BE2C (cell line): ENCODE results near the gene ZFP36.
A peak's percentile ranks its signal among the peaks of the same experiment; 100 is the strongest.
"Not testable (repeated sequence)": the region's sequence is repeated elsewhere in the genome, so short reads cannot be mapped to it uniquely, and the experiment has no call there.

Experiments used
- DNase-seq: peaks from one replicate; pipeline ENCODE4 v3.0.0-alpha.2; 2020
- H3K27me3 ChIP-seq: fragments of 250-450 bp; sonication (Bioruptor Pico); 2 replicates; pipeline ENCODE4 v1.5.1; 2020; ENCODE audit warnings: mild to moderate bottlenecking
- H3K36me3 ChIP-seq: fragments of 250-450 bp; sonication (Bioruptor Pico); 2 replicates; pipeline ENCODE4 v1.5.1; 2020; ENCODE audit warnings: mild to moderate bottlenecking
- H3K4me1 ChIP-seq: fragments of 250-450 bp; sonication (Bioruptor Pico); 2 replicates; pipeline ENCODE4 v1.5.1; 2020
- H3K4me3 ChIP-seq: 2 replicates; pipeline ENCODE4 v1.5.1; 2011; ENCODE audit warnings: low read depth, low read length
- H3K9me3 ChIP-seq: fragments of 250-450 bp; sonication (Bioruptor Pico); 2 replicates; pipeline ENCODE4 v1.5.1; 2020
- TF ChIP-seq, protein P1 (sequence below): IDR thresholded peaks from 2 replicates; pipeline ENCODE4 v1.5.1; 2012; ENCODE audit warnings: mild to moderate bottlenecking, low read depth, low read length

The ZFP36 gene

DNA sequence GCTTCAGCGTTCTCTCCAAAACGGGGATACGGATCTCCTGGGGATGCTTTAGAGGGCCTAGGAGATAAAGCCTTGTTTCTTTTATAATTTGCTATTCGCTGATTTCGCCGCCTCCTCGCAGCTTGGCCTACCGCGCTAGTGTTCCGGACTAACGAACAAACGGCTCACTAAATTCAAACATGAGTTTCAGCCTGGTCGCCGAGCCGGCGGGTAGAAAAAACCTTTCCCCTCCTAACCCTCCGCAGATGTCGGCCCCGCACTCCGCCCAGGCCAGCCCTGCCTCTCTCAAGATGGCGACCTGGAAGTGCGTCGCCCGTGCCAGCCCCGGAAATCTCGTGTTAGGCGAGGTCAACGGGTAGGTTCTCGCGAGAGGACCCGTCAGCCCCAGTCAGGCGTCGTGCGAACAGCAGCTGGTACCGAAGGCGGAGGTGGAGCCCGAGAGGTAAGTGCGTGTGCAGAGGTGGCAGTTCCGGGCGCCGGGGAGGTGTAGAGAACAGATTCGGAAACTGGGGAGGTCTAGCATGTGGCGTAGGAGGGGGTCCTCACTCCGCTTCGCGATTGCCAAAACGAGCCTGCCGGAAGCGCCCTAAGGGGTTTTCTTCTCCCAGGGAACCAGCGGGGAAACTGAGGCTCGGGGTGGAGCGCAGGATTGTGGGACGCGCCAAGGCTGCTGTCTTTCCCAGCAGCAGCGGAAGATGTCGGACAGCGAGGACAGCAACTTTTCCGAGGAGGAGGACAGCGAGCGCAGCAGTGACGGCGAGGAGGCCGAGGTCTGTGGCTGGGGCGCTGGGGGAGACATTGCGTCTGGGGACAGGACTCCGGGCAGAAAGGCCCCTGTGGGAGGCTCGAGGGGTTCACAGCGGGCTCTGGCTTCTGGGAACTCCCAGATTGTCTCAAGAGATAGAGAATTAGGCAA is 38.8 kb downstream of the ZFP36 start, which contains the start of gene SUPT5H:
Gene SUPT5H (plus strand): TSS at position 387 of the 916 bp plus-strand sequence. CDS start 309 bp downstream, at position 696.
- peak within 1 kb of the TSS; percentile 98 for H3K4me3 ChIP-seq
- DNase-seq = peak; percentile 98
- peaks cover 25% of the 10 kb centered on the region for H3K36me3 ChIP-seq
- no peaks in the 10 kb centered on the region for H3K27me3 ChIP-seq
- no peaks in the 10 kb centered on the region for H3K4me1 ChIP-seq
- TF ChIP-seq, protein P1, sequence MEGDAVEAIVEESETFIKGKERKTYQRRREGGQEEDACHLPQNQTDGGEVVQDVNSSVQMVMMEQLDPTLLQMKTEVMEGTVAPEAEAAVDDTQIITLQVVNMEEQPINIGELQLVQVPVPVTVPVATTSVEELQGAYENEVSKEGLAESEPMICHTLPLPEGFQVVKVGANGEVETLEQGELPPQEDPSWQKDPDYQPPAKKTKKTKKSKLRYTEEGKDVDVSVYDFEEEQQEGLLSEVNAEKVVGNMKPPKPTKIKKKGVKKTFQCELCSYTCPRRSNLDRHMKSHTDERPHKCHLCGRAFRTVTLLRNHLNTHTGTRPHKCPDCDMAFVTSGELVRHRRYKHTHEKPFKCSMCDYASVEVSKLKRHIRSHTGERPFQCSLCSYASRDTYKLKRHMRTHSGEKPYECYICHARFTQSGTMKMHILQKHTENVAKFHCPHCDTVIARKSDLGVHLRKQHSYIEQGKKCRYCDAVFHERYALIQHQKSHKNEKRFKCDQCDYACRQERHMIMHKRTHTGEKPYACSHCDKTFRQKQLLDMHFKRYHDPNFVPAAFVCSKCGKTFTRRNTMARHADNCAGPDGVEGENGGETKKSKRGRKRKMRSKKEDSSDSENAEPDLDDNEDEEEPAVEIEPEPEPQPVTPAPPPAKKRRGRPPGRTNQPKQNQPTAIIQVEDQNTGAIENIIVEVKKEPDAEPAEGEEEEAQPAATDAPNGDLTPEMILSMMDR = no peak
- no peaks in the 10 kb centered on the region for H3K9me3 ChIP-seq

DNA sequence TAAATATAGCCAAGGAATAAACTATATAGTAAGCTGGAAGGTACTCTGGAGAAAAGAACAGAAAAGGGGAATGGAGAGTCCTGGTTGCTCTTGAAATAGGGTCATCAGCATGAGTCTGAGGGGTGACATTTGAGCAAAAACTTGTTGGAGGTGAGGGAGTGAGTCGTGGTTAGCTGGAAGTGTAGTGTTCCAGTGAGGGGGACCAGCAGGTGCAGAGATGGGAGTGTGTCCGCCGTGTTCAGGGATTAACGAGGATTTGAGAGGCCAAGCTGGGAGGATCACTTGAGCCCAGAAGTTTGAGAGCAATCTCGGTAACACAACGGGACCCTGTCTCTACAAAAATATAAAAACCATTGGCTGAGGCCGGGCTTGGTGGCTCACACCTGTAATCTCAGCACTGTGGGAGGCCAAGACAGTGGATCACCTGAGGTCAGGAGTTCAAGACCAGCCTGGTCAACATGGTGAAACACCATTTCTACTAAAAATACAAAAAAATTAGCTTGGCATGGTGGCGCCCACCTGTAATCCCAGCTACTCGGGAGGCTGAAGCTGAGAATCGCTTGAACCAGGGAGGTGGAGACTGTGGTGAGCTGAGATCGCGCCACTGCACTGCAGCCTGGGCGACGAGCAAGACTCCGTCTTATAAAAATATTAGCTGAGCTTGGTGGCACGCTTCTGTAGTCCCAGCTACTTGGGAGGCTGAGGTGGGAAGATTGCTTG is 39.9 kb downstream of the ZFP36 start:
- H3K36me3 ChIP-seq = peaks cover 29% of the 10 kb centered on the region
- H3K27me3 ChIP-seq = no peaks in the 10 kb centered on the region
- peak overlapping the region; percentile 98 for H3K4me3 ChIP-seq
- no peaks in the 10 kb centered on the region for H3K4me1 ChIP-seq
- no peaks in the 10 kb centered on the region for H3K9me3 ChIP-seq
- TF ChIP-seq, protein P1 = no peak
- no peak for DNase-seq

GRCh38 chr19:39448271-39448670 is 41.6 kb downstream of the ZFP36 start:
- no peak overlapping the region for H3K4me3 ChIP-seq
- H3K27me3 ChIP-seq = no peaks in the 10 kb centered on the region
- H3K9me3 ChIP-seq = no peaks in the 10 kb centered on the region
- H3K36me3 ChIP-seq = peaks cover 40% of the 10 kb centered on the region
- DNase-seq = no peak
- TF ChIP-seq, protein P1 = no peak
- no peaks in the 10 kb centered on the region for H3K4me1 ChIP-seq

GRCh38 chr19:39449116-39449797 is 42.6 kb downstream of the ZFP36 start:
- H3K36me3 ChIP-seq = peaks cover 44% of the 10 kb centered on the region
- DNase-seq = no peak
- TF ChIP-seq, protein P1 = no peak
- H3K27me3 ChIP-seq = no peaks in the 10 kb centered on the region
- H3K4me3 ChIP-seq = no peak overlapping the region
- no peaks in the 10 kb centered on the region for H3K9me3 ChIP-seq
- H3K4me1 ChIP-seq = no peaks in the 10 kb centered on the region

DNA sequence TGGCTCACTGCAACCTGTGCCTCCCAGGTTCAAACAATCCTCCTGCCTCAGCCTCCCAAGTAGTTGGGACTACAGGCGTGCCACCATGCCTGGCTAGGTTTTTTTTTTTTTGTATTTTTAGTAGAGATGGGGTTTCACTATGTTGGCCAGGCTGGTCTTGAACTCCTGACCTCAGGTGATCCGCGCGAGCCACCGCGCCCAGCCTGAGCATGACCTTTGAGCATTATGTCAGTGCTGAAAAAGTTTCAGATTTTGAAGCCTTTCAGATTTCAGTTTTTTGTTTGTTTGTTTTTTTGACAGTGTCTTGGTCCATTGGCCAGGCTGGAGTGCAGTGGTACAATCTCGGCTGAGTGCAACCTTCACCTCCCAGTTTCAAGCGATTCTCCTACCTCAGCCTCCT is 44.6 kb downstream of the ZFP36 start:
- not testable (repeated sequence) for H3K4me1 ChIP-seq, H3K9me3 ChIP-seq, H3K27me3 ChIP-seq, H3K4me3 ChIP-seq, DNase-seq
- peaks cover 44% of the 10 kb centered on the region for H3K36me3 ChIP-seq
